T follicular helper cell (primary cell): Measurements from ENCODE around the gene MCHR2.
"Not testable (repeated sequence)": the region's sequence is repeated elsewhere in the genome, so short reads cannot be mapped to it uniquely, and the experiment has no call there.

Experiments
- DNase-seq: peaks from one replicate; pipeline ENCODE4 v3.0.0-alpha.2; 2020; ENCODE audit warnings: low read depth
- total RNA-seq, 2 experiments: gene quantifications; one replicate each; lab custom pipeline; 2026; lab: John Stamatoyannopoulos, UW

Gene MCHR2, protein sequence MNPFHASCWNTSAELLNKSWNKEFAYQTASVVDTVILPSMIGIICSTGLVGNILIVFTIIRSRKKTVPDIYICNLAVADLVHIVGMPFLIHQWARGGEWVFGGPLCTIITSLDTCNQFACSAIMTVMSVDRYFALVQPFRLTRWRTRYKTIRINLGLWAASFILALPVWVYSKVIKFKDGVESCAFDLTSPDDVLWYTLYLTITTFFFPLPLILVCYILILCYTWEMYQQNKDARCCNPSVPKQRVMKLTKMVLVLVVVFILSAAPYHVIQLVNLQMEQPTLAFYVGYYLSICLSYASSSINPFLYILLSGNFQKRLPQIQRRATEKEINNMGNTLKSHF
- total RNA-seq: 0 reads per million in 2 experiments

DNA sequence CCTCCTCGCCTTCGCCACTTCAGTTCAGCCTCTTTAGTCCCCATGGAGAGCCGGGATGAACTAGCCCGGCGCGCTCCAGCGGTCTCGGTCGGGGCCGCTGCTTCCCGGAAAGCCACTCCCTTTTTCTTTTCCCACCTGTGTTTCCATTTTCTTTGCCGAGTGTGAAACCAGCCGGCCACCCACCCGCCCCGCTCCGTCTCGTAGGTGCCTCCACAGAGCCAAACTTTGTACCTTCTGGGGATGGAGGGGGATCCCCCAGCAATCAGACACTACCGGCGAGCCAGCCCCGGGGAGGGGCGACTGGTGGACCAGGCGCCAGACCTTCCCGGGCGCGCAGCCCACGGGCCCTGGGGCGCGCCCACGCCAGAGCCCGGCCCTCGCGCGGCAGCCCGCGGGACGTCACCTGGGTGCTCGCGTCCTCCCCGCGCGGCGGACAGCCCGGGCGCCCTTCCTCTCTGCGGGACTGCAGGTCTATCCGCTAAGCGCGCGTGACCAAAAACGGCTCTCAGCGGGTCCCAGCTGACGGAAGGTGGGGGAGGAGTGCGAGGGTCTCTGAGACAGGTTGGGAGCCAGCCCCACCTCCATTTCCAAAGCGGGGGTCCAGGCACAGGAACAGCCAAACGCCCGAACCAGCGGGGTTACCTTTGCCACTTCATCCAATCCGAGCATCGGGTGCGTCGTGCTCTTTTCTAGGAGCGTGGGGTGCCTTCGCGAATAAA is at the start of gene MCHR2:
TSS of gene MCHR2 (minus strand) at position 691 of the 719 bp plus-strand sequence. CDS start 38,076 bp downstream, outside the sequence.
- no peak for DNase-seq

DNA sequence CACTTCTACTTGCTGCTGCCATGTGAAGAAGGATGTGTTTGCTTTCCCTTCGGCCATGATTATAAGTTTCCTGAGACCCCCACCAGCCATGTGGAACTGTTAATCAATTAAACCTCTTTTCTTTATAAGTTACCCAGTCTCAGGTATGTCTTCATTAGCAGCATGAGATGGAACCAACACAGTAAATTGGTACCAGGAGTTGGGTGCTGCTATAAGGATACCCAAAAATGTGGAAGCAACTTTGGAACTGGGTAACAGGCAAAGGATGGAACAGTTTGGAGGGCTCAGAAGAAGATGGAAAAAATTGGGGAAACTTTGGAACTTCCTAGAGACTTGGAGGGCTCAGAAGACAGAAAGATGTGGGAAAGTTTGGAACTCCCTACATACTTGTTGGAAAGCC is 44.5 kb upstream of the MCHR2 start:
- not testable (repeated sequence) for DNase-seq

DNA sequence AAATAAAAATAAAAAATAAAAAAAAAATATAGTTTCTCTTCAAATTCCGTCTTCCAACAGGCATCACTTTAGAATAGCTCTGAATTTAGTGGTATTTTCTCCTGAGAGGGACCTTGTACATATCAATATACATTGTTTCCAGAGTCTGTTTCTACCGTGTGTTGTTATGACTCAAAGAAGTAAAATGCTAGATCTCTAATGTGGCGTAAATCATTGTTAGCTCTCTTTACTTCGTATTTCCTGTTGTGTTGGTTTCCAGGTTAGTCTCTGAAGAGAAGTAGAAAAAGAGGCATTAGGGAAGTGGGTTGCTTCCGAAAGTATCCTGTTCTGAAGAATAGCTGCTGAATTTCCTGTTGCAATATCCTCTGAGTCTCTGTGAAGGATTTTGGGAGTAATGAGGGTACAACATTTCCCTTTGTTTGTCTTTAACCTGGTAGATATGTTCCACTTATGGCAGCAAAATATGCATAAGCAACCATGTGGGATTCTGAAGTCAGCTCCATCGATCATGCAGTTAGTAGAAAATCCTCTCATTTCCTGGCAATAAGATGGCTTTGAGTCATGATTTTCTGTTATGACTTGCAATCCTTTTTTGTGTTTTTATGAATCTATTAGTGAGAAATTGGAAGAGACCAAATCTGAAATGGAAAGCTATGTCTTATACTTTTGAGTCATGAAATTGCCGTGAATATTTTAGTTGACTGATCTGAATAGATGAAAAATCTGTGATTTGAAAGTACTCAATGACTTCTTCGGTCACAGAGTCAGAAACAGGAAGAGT is 42.0 kb upstream of the MCHR2 start:
- DNase-seq: no peak

DNA sequence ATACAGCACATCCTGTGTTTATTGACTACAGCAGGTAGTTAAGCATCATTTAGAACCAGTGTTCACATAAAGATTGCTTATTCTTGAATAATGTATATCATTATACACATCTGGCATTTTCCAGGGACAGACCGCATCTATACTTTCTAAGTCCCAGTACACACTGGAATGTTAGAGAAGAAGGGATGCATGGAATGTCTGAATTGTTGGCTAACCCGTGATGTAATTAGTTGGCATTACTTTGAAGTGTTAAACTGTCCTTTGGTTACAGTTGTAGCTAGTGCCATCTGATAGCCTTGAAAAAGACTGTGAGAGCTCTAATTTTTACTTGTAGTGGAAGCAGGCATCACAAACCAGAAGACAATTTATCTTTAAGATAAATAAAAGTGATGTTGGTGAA is 29.8 kb upstream of the MCHR2 start:
- DNase-seq: no peak

DNA sequence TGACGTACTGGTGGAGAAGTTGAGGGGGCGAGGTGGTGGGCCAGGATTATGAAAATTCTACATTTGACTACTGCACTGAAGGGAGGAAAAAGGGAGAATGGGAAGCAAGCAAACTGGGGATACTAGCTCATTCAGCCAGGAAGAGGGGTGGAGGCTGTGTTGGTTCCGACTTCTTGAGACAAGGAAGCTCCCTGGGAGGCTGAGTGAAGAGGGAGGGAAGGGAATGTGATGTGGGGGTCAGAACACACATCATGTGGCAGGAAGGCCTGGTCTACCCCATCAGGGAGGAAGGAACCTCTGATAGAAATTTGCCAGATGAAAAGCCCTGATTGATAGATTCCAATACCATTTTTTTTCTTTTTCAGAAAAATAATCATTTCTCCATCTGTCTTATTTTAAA is 28.8 kb upstream of the MCHR2 start:
- no peak for DNase-seq

DNA sequence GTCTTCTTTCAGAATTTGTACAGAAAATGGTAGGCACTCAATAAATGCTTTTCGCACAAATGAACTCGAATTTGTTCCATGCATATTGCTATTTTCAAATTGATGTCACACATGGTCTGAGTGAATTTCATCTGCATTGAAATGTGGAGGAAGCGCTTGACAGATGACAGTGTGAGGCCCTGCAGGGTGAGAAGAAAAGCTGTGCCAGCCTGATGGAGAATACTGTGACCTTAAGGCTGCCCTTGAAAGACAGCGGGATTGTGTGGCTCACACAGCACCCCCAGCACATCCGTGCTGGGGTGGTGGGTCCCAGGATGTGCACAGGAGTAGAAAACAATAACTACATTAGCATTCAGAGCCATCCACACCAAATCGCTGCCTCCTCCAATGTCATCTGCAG is 14.8 kb upstream of the MCHR2 start:
- no peak for DNase-seq

DNA sequence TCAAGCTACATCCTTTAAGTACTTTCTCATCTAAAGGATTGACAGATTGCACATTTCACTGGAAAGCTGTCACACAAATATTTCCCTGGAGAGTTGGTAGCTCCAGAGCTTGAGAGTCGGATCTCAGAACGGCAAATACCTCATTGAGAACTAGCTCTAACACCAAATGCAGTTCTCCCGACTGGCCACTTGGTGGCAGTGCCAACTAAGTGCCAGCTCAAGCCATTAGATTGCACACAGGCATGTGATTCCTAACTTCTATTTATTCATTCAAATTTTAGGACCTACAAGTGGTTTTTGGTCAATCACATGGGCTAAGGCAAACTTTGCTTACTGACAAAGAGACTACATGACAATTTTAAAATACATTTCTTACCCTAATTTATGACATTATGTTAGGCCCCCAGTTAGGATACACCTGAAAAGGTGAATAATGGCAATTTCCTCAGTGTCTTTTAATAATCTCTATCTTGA is 7.9 kb upstream of the MCHR2 start:
- no peak for DNase-seq

DNA sequence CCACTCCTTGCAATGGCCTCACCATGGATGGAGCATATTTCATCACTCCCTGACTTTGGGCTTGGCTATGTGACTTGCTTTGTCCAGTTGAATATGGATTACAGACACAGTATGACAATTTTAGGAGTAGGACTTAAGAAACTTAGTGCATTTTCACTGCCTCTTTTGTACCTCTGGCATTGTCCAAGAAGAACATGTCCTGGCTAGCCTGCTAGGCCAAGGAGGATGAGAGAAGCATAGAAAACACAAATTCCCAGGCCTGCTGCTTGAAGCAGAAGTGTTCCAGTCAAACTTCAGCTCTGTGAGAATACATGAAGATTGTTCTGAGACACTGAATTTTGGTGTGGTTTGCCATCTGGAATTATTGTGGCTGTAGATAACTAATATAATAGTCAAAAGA is 3.1 kb upstream of the MCHR2 start:
- DNase-seq: no peak

DNA sequence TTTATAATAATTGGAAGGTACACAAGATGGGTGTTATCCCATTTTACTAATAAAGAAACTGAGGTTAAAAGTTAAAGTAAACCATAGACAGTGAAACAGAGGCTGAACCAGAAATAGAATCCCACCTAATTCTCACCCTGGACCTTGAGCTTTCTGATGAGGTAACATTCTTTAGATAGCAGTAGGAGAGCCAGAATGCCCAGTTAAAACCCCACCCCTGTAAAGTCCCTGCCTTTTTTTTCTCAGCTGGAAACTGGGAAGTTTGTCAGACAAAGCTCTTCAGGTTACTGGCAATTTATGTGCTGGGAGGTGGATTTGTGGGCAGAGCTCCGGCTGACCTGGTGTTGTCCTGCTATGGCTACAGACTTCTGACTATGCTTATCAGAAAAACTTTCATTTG is 1.9 kb upstream of the MCHR2 start:
- DNase-seq: no peak

DNA sequence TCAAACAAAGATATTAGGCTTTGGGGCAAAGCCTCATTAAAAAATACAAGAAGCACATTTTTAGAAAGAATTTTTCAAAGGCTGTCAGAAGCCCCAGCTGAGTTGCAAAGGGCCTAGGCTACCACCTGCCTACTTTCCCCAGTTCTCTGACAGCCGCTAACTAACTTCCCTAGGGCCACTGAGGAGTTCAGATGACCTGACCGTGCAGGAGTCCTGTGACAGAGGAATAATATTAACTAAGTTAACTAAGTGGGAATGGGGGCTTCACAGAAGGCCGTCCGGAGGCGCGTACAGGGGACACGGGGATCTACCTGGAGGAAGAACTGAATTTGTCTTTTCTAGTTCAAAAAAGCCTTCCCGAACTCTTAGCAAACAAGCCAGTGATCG is 884 bp downstream of the MCHR2 start:
- no peak for DNase-seq

DNA sequence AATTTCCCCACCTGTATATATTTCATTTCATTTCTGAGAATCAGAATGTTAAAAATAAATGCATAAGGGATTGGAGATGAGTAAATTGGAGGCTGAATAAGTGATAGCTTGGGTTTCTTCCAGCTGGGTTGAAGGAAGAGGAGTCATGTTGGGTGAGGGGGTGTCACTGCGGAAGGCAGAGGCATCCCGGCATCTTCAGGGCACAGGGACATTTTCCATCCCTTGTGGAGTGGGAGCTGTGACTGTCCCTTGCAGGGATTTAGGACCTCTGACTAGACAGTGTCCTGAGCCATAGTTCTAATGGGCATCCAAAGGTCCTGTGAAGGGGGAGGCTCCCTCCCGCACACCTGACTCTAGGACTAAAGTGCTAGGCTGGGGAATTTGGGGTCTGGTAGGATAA is 2.1 kb downstream of the MCHR2 start:
- no peak for DNase-seq

DNA sequence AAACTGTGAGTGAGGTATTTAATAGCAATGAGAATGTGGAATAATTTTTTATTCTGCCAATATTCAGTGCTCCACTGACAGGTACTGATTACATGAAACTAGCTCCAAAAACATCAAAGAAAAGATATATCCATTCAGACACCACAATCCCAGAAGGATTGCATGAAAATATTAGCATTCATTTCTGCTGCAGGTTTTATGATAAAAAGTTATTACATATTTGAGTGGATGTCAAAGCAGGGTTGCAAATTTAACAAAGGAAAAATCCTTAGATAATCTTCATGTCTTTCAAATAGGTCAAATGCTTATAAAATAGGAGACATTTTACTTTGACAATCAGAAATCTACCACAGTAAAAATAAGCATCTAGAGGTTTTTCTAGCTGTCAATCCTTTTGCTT is 13.3 kb downstream of the MCHR2 start:
- no peak for DNase-seq

DNA sequence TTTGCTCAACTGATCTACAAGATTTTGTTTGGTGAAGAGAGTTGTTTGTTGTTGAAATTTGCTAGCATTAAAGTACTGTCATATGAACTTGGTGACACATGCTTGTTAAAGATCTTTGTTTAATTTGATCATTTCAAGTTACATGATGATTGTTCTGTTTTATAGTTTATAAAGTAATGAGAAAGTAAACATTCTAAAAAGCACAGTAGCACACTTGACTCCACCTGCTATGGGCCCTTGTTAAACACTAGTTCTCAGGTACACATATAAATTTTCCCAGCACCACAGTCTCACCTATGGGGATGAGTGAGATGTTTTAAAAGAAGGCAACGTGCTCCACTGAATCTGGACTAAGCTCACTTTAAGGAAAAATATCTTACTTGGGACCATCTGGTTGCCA is 14.1 kb downstream of the MCHR2 start:
- DNase-seq: no peak

DNA sequence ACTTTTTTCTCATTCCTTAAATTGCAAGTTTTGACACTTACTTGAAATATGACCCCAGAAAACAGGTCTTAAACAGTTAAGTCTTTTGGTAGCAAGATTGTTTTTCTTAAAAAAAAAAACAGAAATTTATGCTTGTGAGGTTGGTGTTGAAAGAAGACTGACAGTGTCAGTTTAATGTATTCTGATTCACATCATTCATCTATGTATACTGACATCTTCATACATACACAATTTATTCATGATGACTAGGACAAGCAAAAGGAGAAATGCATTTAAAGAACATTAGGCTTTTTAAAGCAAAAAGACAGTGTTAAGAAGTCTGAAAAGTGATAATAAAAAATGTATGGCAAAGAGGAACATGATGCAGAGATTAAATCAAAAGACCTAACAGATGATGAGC is 27.0 kb downstream of the MCHR2 start:
- no peak for DNase-seq

DNA sequence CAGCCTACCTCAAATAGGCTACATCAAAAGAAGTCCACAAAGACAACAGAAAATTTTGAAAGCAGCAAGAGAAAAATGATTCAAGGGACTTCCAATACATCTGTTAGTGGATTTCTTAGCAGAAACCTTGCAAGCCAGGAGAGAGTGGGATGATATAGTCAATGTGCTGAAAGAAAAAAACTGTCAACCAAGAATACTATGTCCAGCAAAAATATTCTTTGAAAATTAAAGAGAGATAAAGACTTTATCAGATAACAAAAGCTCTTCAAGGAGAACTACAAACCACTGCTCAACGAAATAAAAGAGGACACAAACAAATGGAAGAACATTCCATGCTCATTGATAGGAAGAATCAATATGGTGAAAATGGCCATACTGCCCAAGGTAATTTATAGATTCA is 34.0 kb downstream of the MCHR2 start:
- DNase-seq: no peak

DNA sequence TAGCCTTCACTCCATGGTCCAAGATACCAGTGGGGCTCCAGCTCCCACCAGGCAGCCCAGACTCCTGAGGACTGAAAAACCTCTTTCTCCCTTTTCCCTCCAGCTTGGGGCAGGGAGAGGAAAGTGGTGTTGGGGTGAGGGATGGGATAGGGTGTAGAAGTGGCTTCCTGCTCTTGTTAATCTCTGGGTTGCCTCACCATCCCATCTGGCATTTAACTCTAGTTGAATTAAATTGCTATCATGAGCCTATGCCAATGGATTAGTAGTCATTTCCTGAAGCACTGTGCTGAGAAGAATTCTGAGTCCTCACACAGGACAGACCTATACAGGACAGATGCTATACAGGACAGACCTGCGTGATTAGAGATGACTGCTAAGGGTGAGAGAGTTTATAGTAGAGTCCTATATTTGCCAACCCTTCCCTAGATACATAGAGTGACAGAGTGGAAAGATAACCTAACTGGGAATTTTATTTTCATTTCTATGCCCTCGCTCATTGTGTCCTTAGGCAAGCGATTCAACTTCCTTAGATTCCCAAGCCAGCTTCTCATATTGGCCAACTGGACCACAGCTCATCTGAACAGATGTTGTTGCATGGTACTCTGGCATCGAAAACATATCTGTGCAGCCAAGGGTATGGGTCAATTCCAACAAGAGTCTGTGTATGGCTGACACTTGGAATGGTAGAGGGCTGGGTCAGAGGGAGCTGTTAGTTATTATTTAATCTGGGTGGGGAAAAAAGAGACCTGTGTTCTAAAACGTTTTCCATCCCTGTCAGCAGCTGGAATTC is 42.8 kb downstream of the MCHR2 start:
- no peak for DNase-seq

DNA sequence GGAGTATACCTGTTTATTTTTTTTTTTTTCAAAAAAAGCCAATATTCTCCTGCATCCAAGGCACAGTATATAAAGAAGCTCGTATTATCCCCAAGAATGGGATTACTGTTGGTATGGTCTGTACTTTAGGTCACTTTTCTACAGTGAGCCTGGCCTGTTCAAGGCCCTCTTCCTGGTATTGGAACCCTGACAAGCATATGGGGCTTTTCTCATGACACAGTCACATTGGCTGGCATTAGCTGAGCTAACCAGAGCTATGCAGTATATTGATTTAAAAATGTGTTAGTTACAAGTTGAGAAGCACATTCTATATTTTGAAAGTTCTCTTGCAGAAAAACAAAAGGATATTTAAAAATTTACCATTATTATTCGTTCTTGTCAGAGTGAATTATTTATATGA is 48.0 kb downstream of the MCHR2 start:
- DNase-seq: no peak

DNA sequence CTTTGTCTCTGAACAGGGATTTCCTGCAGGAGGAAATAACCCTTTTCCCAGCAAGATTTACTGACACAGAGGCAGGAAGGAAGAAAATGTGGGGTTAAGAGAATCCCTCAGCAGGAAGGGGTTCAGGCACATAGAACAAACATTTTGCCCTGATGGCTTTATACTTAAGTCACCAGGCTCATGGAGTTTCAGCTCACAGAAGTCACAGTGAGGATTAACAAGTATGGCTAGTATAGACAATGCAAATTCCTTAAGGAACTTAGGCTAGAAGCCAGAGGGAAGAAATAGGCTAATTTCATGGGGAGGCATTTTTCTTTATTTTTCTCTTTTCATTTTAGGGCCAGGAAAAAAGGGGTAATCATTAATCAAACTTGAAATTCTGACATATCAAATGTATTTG is 50.2 kb downstream of the MCHR2 start:
- no peak for DNase-seq

DNA sequence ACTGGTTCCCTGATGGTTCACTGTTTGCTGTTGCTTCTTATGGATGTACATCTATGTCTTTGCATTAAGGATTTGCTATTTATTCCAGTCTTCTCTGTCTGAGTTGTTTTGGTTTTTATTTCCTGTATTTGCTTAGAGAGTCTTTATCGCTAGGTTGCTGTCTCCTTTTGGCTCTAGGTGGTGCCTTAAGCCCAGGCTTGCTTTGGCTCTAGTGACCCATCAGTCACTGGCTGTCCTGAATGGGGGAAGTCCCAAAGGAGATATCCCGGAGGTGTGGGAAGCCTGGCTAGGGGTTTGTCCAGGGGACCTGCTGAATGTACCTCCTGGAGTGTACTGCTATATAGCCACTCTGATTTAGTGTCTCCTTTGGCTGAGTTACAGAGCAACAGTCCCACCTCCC is 53.4 kb downstream of the MCHR2 start:
- no peak for DNase-seq

DNA sequence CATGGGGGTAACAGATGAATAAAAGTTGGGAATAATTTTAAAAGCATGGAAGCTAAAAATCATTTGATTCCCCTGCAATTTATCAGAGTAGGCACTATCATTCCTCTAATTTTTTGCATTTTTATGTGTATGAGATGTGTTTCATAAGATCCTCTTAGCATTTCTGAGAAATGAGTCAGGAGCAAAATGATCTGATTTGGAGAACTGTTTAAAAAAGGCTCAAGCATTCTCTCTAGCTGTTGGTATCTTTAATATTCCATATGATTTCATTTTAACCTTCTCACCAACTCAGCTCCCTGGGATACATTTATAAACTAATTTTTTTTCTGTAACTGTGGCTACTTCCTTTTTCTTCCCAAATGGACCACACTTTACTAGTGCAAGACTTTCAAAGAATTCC is 60.9 kb downstream of the MCHR2 start:
- no peak for DNase-seq

DNA sequence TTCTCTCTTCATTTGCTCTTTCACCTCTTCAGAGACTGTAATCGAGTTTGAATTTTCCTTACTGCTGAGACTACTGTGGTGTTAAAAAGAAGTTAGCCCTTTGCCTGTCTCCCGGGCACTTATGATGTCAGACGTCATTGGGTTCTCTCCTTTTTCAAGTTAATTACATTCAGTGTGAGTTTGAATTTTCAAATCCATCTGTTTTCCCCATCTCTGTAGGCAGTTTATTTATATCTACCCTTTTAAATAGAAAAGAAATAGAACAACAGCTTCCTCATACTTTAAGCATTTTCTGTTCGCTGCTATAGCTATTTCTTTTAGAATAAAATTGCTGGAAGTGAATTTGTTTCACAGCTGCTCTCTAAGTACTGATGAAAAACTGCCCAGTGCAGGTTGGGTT is 81.4 kb downstream of the MCHR2 start:
- no peak for DNase-seq
